Activated CD4-positive, CD25-positive, alpha-beta regulatory T cell treated with anti-CD3 and anti-CD28 coated beads, Interleukin-2, amount 50 U/mL, for 16 hours (primary cell): Measurements from ENCODE around the gene OR5AR1.
"Not testable (repeated sequence)": the region's sequence is repeated elsewhere in the genome, so short reads cannot be mapped to it uniquely, and the experiment has no call there.

Source experiments
- DNase-seq: peaks from one replicate; pipeline ENCODE4 v3.0.0-alpha.2; 2020; ENCODE audit warnings: low read depth, low spot score

The OR5AR1 gene

DNA sequence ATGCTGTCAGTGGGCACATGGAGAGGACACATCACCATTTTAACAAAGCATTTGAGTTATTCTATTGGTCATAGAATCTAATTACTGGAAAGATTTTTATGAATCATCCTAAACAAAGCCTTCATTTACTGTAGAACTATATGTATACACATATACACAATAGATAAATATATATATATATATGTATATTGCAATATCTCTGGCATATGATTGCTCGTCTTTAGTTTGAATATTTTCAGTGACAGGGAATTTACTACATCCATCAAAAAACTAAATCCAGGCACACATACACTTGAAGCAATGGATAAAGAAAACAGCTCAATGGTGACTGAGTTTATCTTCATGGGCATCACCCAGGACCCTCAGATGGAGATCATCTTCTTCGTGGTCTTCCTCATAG, at the start of gene OR5AR1:
Gene OR5AR1, plus strand, starts transcription at position 301 of the 400 bp plus-strand sequence. Its CDS starts 0 bp downstream, at position 301.
- no peak for DNase-seq

- no peak for DNase-seq
Measured at GRCh38 chr11:56624661-56625110, 38.8 kb upstream of the OR5AR1 start.

DNA sequence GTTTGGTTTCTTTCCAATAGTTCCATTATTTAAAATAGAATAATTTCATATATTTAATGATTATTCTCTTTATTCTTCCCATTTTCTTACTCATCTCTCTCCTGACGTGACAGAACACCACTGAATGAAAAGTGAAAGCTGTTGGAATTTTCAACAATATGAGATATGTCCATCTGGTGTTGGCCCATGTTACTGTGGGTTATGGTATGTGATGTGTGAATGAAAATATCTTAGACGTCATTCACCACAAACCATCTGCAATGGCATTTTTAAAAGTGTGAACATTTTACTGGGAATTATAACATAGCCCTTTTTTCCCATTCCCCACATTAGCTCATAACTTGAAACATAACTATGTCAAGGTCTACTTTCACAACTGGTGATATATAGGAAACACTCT, 37.5 kb upstream of the OR5AR1 start:
- no peak for DNase-seq

DNA sequence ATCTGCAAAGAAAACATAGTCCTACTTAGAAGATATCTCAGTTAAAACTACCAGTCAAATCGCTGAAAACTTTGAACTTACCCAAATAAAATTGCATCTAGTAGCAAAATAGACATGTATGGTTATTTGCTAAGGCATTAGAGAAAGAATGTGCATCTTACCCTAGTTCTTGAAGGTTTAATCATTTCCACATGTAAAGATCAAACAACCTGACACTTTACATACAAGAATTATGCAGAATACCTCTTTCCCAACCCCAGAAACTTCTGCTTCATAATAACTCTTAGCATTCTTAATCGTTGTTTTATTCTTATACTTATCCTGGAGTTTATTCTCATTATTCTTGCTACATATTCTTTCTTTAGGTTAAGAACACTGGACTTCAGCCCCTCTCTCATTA, 31.2 kb upstream of the OR5AR1 start:
- no peak for DNase-seq

- DNase-seq: no peak
Measured at GRCh38 chr11:56636861-56637260, 26.6 kb upstream of the OR5AR1 start.

DNA sequence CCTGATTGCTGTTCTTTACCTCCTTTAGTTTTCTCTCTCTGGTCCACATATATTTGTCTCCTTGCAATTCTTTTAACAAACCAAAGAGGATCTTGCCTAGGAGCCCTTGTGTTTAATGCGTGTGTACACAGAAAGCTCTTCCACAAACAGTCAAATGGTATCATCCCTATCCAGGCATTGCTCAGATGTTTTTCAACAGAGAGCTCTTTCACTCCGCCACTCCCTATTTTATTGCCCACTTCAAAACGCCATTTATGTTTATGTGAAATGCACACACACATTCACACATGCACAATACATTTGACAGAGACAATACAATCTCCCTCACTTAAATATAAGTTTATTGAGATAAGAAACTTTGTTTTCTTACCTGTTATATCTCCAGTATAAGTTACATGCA, 26.0 kb upstream of the OR5AR1 start:
- no peak for DNase-seq

DNA sequence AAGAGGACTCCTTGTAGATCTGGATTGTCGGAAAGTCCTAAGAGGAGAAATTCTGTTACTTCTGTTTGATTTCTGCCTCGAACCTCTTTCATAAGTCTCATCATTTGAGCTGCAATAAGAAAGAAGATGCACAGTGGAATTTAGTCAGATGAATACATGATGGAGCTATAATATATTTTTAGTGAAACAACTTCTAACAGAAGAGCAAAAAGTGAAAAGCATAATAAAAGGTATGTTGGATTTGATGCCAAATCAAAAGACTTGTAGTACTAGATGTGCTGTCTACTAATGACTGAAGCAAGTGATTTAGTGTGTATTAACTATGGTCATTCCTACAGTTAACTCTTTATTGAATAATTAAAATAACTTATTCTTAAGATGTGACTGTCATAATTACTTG, 21.1 kb upstream of the OR5AR1 start, which contains the start of gene OR5AP2:
Gene OR5AP2, minus strand, starts transcription at position 101 of the 400 bp plus-strand sequence. Its CDS starts 0 bp downstream, at position 101.
- DNase-seq: no peak

DNA sequence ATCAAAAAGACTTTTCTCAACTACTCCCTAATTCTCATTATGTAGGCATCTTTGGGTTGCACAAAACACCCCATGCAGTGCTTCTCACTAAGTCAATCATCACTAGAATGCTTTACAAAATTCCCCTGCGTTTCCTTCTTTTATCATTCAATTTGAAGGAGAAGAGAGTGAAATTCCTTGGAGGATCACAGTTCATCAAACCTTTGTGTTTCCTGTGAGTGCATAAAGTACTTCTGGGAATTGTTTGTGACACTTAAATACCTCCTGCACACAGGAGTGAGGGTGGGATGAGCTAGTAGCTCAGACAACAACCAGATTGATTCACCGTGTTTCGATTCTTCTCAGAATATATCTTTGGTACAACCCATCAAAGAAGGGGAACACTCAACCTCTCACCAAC, 3.7 kb upstream of the OR5AR1 start:
- DNase-seq: no peak

- DNase-seq: no peak
Measured at GRCh38 chr11:56670984-56671383, 7.5 kb downstream of the OR5AR1 start.

GRCh38 chr11:56688554-56689100, 25.1 kb downstream of the OR5AR1 start:
- no peak for DNase-seq

DNA sequence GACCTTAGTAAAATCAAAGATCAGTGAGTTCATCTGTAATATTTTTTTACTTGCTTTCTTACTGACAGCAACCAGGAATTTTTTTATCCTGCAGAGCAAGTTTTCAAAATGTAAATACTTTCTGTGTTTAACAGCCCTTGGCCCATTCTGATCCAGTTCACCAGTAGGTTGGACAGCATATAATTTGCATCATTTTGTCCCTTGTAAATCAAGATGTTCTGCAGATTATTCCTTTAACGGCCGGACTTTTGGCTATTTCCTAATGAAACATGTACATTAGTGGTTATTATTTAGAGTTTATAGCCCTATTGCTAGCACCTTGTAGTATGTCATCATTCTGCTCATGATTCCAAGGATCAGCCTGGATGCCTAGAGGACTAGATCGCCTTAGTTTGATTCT, 27.7 kb downstream of the OR5AR1 start:
- not testable (repeated sequence) for DNase-seq

DNA sequence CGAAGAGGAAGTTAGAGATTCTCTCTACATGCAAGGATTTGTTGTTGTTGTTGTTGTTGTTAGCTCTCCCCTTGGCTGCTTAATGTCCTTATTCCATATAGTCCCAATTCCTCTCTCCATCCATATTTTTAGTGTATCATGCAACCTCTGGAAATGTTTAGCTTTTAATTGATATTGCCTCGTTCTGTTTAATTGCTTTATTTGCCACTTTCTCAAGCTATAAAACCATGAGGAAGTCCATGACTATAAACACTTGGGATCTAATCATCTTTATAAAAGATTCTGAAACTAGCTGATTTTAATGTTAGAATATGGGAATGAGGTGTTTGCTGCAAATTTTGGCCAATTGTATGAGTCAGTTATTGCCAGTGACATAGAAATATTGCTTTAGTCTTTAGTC, 29.9 kb downstream of the OR5AR1 start:
- no peak for DNase-seq

DNA sequence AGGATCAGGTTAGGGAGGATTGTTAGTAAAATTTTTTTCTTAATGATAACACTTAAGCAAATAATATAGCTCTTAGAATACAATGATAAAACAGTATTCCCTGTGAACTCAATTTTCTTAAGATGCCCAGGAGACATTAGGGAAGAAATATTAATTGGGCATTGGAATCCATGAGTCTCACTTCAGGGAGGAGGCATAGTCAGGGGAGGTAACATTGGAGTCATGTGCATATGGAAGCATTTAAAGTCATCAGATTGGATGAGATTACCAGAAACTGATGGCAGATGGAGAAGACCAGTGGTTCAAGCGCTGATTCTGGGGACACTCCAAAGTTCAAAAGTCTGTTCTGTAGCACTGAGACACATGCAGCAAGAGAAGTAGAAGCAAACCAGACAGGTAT, 35.3 kb downstream of the OR5AR1 start, which contains the start of gene OR9G1:
Gene OR9G1, plus strand, starts transcription at position 301 of the 400 bp plus-strand sequence. CDS start 1,293 bp downstream, outside the sequence.
- DNase-seq: no peak

DNA sequence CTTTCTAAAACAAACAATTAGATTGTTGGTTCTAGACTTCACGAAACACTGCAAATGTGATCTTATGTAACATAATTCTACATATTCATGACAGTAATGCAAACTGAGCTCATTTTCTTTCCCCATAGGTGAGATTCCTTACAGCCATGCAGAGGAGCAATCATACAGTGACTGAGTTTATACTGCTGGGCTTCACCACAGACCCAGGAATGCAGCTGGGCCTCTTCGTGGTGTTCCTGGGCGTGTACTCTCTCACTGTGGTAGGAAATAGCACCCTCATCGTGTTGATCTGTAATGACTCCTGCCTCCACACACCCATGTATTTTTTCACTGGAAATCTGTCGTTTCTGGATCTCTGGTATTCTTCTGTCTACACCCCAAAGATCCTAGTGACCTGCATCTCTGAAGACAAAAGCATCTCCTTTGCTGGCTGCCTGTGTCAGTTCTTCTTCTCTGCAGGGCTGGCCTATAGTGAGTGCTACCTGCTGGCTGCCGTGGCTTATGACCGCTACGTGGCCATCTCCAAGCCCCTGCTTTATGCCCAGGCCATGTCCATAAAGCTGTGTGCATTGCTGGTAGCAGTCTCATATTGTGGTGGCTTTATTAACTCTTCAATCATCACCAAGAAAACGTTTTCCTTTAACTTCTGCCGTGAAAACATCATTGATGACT, 36.9 kb downstream of the OR5AR1 start:
- no peak for DNase-seq

GRCh38 chr11:56700914-56701485, 37.5 kb downstream of the OR5AR1 start:
- no peak for DNase-seq

GRCh38 chr11:56705784-56706396, 42.4 kb downstream of the OR5AR1 start:
- DNase-seq: no peak

DNA sequence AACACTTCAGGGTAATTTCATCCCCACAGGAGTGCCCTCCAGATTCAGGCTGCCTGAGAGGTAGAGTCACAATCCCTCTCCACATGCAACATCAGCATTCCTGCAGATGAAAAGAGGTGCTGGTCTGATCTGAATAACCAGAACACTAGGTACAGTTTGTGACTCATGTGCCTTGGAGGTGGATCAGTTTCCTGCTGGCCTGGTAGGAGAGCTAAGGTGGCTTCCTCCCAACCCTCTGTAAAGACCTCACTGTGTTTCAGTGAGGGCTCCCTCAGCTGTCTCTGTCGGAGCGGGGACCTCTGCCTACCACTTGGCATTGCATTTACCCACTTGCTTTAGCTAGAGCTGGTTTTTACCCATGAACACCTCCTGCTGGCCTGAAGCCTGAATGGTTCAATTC, 43.0 kb downstream of the OR5AR1 start:
- no peak for DNase-seq

GRCh38 chr11:56714206-56714605, 50.7 kb downstream of the OR5AR1 start:
- no peak for DNase-seq
